HG02840 (cell line): Measurements from ENCODE around the gene ZRANB2.

Experiments used
- ATAC-seq: cut with Tn5 transposase; IDR thresholded peaks from one replicate; pipeline ENCODE4 v1.9.1; 2021; ENCODE audit warnings: mild to moderate bottlenecking, moderate library complexity, moderate number of reproducible peaks; ENCODE audit not compliant: unreplicated experiment, low FRiP score

The ZRANB2 gene

GRCh38 chr1:71072273-71072672, 8.6 kb downstream of the ZRANB2 start:
- no peak for ATAC-seq

- no peak for ATAC-seq
Observed at GRCh38 chr1:71071720-71072119, 9.1 kb downstream of the ZRANB2 start.

GRCh38 chr1:71068325-71069240, 12.3 kb downstream of the ZRANB2 start:
- ATAC-seq: peak; percentile 88

GRCh38 chr1:71054791-71055190, 26.0 kb downstream of the ZRANB2 start:
- no peak for ATAC-seq

- ATAC-seq: no peak
Observed at GRCh38 chr1:71054281-71054731, 26.5 kb downstream of the ZRANB2 start.

- ATAC-seq: no peak
Observed at GRCh38 chr1:71053758-71054157, 27.1 kb downstream of the ZRANB2 start.

- ATAC-seq: no peak
Observed at GRCh38 chr1:71053146-71053545, 27.7 kb downstream of the ZRANB2 start.

- peak; percentile 57 for ATAC-seq
Observed at GRCh38 chr1:71049951-71050598, 30.8 kb downstream of the ZRANB2 start.

- peak; percentile 45 for ATAC-seq
Observed at GRCh38 chr1:71047635-71048607, 32.9 kb downstream of the ZRANB2 start, which contains the start of gene PTGER3. Gene PTGER3, minus strand, starts transcription at chr1:71047816. Its CDS starts 239 bp downstream, at chr1:71047577.

- peak; percentile 16 for ATAC-seq
Observed at GRCh38 chr1:71046891-71047634, 33.8 kb downstream of the ZRANB2 start.

GRCh38 chr1:71045463-71046028, 35.3 kb downstream of the ZRANB2 start:
- ATAC-seq: no peak

- ATAC-seq: no peak
Observed at GRCh38 chr1:71044833-71045232, 36.0 kb downstream of the ZRANB2 start.

- no peak for ATAC-seq
Observed at GRCh38 chr1:71043065-71043464, 37.8 kb downstream of the ZRANB2 start.

- no peak for ATAC-seq
Observed at GRCh38 chr1:71041806-71042205, 39.0 kb downstream of the ZRANB2 start.

- ATAC-seq: no peak
Observed at GRCh38 chr1:71039661-71040262, 41.1 kb downstream of the ZRANB2 start.

GRCh38 chr1:71038942-71039341, 41.9 kb downstream of the ZRANB2 start:
- no peak for ATAC-seq

GRCh38 chr1:71037829-71038620, 42.8 kb downstream of the ZRANB2 start:
- ATAC-seq: no peak

GRCh38 chr1:71037066-71037465, 43.8 kb downstream of the ZRANB2 start:
- no peak for ATAC-seq
